GM10266 (cell line): ENCODE data around the gene ZNF740.

Experiments used
- DNase-seq: peaks from one replicate; pipeline ENCODE4 v3.0.0; 2012; ENCODE audit errors: extremely low spot score
- TF ChIP-seq, protein P1 (sequence below): IDR thresholded peaks from 2 replicates; pipeline ENCODE4 v1.5.1; 2012; ENCODE audit warnings: mild to moderate bottlenecking, low read depth; ENCODE audit not compliant: control insufficient read depth, insufficient read depth; ENCODE audit errors: missing control alignments

The ZNF740 gene

DNA sequence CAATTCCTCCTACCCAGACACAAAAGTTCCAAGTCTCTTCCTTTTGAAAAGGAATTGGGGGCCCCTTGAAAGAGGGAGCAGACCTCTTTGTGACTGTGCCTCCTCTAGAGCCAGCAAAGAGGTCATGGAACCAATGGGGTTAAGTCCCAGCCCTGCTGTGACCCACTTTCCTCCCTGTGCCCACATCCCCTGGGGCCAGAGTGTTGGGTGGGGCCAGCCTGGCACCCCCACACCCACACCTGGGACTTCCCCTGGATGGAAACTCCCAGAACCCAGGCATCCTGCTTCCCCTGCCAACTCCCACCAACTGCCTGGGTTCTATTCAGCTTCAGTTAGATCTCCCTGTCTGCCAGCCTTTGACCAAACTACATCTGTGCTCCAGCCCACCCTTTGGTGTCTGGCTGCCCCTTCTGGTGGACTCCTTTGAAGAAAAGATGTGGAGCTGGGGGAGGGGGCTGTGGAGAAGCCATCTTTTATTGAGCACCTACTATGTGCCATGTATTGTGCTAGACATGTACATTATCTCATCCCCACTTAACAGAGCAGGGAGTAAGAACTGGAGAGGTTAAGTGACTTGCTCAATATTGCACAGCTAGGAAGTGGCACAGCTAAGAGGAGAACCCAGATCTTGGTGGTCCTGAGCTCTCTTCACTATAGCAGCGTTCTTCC, 56.1 kb downstream of the ZNF740 start:
- TF ChIP-seq, protein P1, sequence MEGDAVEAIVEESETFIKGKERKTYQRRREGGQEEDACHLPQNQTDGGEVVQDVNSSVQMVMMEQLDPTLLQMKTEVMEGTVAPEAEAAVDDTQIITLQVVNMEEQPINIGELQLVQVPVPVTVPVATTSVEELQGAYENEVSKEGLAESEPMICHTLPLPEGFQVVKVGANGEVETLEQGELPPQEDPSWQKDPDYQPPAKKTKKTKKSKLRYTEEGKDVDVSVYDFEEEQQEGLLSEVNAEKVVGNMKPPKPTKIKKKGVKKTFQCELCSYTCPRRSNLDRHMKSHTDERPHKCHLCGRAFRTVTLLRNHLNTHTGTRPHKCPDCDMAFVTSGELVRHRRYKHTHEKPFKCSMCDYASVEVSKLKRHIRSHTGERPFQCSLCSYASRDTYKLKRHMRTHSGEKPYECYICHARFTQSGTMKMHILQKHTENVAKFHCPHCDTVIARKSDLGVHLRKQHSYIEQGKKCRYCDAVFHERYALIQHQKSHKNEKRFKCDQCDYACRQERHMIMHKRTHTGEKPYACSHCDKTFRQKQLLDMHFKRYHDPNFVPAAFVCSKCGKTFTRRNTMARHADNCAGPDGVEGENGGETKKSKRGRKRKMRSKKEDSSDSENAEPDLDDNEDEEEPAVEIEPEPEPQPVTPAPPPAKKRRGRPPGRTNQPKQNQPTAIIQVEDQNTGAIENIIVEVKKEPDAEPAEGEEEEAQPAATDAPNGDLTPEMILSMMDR = no peak
- no peak for DNase-seq

DNA sequence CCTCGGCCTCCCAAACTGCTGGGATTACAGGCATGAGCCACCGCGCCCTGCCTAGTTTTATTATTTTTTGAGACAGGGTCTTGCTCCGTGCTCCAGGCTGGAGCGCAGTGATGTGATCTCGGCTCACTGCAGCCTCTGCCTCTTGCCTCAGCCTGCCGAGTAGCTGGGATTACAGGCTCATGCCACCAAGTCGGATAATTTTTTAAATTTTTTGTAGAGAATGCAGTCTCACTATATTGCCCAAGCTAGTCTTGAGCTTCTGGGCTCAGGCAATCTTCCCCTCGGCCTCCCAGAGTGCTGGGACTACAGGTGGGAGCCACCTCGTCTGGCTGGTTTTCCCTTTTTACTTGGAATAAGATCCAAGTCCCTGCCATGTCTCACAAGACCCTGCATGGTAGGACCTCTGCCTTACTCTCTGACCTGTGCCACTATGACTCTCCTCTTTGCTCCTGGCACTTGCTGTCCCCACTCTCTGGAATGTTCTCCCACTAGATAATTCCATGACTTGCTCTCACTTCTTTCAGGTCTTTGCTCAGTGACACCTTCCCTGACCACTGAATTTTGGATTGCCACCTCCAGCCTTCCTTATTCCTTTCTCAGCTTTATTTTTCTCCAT, 59.2 kb downstream of the ZNF740 start:
- TF ChIP-seq, protein P1 = no peak
- no peak for DNase-seq

DNA sequence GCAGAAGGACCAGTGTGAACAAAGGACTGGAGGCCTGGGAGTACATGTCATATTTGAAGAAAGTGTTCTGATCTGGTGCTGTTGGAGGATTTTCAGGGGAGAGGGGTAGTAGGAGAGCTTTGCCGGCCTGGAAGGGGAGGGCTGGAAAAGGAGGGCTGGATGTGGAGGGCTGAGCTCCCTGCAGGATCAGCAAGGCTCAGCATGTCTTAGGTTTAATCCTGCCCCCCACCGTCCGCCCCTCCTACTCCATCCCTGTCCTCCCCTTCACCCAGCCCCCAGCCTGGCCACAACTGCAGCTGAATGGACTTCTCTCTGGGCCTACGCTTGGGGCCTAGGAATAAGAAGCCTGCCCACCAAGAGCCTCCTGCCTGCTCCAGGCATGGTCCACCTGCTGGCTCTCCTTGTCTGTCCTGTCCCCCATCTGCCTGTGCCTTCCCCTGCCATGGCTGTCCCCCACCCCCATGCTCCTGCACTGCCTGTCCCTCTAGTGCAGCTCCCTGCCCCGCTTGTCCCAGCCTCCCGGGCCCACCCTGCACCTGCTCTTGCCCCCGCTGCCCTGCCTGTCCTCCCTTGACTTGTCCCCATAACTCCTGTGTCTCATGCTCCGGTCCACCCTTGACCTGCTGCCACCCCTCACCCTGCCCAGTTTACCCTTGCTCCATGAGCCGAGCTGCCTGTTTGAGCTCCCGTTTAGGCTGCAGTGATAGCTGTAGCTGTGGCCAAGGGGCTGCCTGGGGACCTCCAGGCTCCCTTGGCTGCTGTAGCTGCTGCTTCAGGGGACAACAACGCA, 61.3 kb downstream of the ZNF740 start:
- TF ChIP-seq, protein P1 = no peak
- no peak for DNase-seq

DNA sequence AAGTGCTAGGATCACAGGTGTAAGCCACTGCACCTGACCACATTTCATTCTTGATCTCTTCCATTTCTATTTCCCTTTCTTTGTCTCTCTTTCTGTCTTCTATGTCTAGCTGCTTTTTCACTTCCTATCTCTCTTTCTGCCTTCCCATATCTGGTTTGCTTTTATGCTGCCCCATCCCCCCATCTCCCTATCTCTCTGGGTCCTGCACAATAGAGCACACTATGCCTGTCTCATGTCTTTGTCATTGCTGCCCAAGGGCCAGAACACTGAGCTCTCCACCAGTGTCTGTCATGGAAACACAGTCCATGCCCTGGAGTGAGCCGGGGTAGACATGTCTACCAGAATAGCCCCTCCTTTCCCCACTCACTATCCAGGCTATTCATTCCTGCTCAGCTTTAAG, 63.8 kb downstream of the ZNF740 start:
- DNase-seq = no peak
- TF ChIP-seq, protein P1 = no peak
